ENCODE data around the gene MBNL3.

Gene MBNL3

GRCh38 chrX:132389480-132389879, 99.4 kb downstream of the MBNL3 start:
- Histone ChIP-seq H3K36me3 (ENCODE audit: control insufficient read depth in 1 of 2, insufficient read depth in 2 of 2, low read length in 2 of 2) (peaks cover 0 to 9% of the 10 kb centered on the region in 2 donors), H3K27ac (ENCODE audit: low read depth, low read length) (no peak overlapping the region), H3K9ac (ENCODE audit: low read depth in 1 of 2, low read length in 2 of 2) (no peak overlapping the region), H3K9me3 (ENCODE audit: control insufficient read depth in 1 of 2, low read length in 2 of 2) (no peaks in the 10 kb centered on the region), H3K27me3 (ENCODE audit: control insufficient read depth in 1 of 2, insufficient read depth in 2 of 2, low read length in 2 of 2) (no peaks in the 10 kb centered on the region), H3K4me3 (ENCODE audit: low read depth in 1 of 2, low read length in 2 of 2) (no peak overlapping the region), H3K4me1 (ENCODE audit: control insufficient read depth in 1 of 2, insufficient read depth in 2 of 2, low read length in 2 of 2) (no peaks in the 10 kb centered on the region)

- Histone ChIP-seq H3K36me3 (ENCODE audit: control insufficient read depth in 1 of 2, insufficient read depth in 2 of 2, low read length in 2 of 2) (peaks cover 0 to 9% of the 10 kb centered on the region in 2 donors), H3K4me1 (ENCODE audit: control insufficient read depth in 1 of 2, insufficient read depth in 2 of 2, low read length in 2 of 2) (no peaks in the 10 kb centered on the region), H3K27ac (ENCODE audit: low read depth, low read length) (no peak overlapping the region), H3K9me3 (ENCODE audit: control insufficient read depth in 1 of 2, low read length in 2 of 2) (no peaks in the 10 kb centered on the region), H3K4me3 (ENCODE audit: low read depth in 1 of 2, low read length in 2 of 2) (no peak overlapping the region), H3K27me3 (ENCODE audit: control insufficient read depth in 1 of 2, insufficient read depth in 2 of 2, low read length in 2 of 2) (no peaks in the 10 kb centered on the region), H3K9ac (ENCODE audit: low read depth in 1 of 2, low read length in 2 of 2) (no peak overlapping the region)
Measured at GRCh38 chrX:132388371-132388770, 100.5 kb downstream of the MBNL3 start.

DNA sequence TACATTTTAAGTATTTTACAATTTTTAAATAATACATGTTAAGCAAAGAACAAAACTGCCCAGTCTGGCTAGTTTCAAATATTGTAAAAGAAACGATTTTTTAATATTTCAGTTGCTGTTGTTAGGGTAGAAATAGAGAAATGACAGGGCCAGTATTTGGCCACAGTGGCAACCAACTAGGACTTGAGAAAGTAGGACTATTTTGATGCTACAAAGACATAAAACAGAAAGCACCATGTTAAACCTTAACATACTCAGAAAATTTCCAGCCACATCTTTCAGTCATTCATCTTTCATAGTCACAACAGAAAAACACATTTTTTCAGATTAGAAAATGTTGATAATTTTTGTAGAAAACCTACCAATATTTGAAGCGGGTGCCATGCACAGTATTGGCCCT, 104.5 kb downstream of the MBNL3 start:
- no peaks in the 10 kb centered on the region for H3K9me3 ChIP-seq (ENCODE audit: control insufficient read depth in 1 of 2, low read length in 2 of 2)
- H3K27me3 ChIP-seq (ENCODE audit: control insufficient read depth in 1 of 2, insufficient read depth in 2 of 2, low read length in 2 of 2), result no peaks in the 10 kb centered on the region
- no peak overlapping the region for H3K9ac ChIP-seq (ENCODE audit: low read depth in 1 of 2, low read length in 2 of 2)
- H3K4me1 ChIP-seq (ENCODE audit: control insufficient read depth in 1 of 2, insufficient read depth in 2 of 2, low read length in 2 of 2), result no peaks in the 10 kb centered on the region
- no peak overlapping the region for H3K4me3 ChIP-seq (ENCODE audit: low read depth in 1 of 2, low read length in 2 of 2)
- no peak overlapping the region for H3K27ac ChIP-seq (ENCODE audit: low read depth, low read length)
- peaks cover 0 to 3% of the 10 kb centered on the region in 2 donors for H3K36me3 ChIP-seq (ENCODE audit: control insufficient read depth in 1 of 2, insufficient read depth in 2 of 2, low read length in 2 of 2)

DNA sequence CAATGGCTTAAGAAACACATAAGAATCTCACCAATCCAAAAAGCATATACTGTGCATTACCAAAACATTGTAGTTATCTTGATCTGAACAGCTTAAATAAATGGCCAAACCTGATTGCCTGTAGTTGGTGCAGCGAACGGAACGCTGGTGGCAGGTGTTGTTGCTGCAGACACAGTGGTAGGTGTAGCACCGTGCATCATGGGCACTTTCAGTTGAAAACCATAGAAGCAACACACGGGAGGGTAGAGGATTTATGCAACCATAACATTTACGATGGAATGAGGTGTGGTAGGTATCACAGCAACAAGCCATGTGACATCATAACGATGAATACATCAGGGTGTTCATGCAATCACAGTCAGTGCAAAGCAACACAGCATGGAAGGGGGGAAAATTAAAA, 106.8 kb downstream of the MBNL3 start:
- Histone ChIP-seq H3K27ac (ENCODE audit: low read depth, low read length) (no peak overlapping the region), H3K9ac (ENCODE audit: low read depth in 1 of 2, low read length in 2 of 2) (no peak overlapping the region), H3K4me3 (ENCODE audit: low read depth in 1 of 2, low read length in 2 of 2) (no peak overlapping the region), H3K27me3 (ENCODE audit: control insufficient read depth in 1 of 2, insufficient read depth in 2 of 2, low read length in 2 of 2) (no peaks in the 10 kb centered on the region), H3K36me3 (ENCODE audit: control insufficient read depth in 1 of 2, insufficient read depth in 2 of 2, low read length in 2 of 2) (peaks cover 0 to 3% of the 10 kb centered on the region in 2 donors), H3K4me1 (ENCODE audit: control insufficient read depth in 1 of 2, insufficient read depth in 2 of 2, low read length in 2 of 2) (no peaks in the 10 kb centered on the region), H3K9me3 (ENCODE audit: control insufficient read depth in 1 of 2, low read length in 2 of 2) (no peaks in the 10 kb centered on the region)

GRCh38 chrX:132378281-132378680, 110.6 kb downstream of the MBNL3 start:
- H3K4me3 ChIP-seq (ENCODE audit: low read depth in 1 of 2, low read length in 2 of 2), result no peak overlapping the region
- H3K27me3 ChIP-seq (ENCODE audit: control insufficient read depth in 1 of 2, insufficient read depth in 2 of 2, low read length in 2 of 2), result no peaks in the 10 kb centered on the region
- H3K27ac ChIP-seq (ENCODE audit: low read depth, low read length), result no peak overlapping the region

GRCh38 chrX:132375941-132376340, 112.9 kb downstream of the MBNL3 start:
- H3K9me3 ChIP-seq (ENCODE audit: control insufficient read depth in 1 of 2, low read length in 2 of 2), result no peaks in the 10 kb centered on the region
- no peak overlapping the region for H3K27ac ChIP-seq (ENCODE audit: low read depth, low read length)
- no peak overlapping the region for H3K4me3 ChIP-seq (ENCODE audit: low read depth in 1 of 2, low read length in 2 of 2)
- H3K36me3 ChIP-seq (ENCODE audit: control insufficient read depth in 1 of 2, insufficient read depth in 2 of 2, low read length in 2 of 2), result no peaks in the 10 kb centered on the region
- no peaks in the 10 kb centered on the region for H3K27me3 ChIP-seq (ENCODE audit: control insufficient read depth in 1 of 2, insufficient read depth in 2 of 2, low read length in 2 of 2)
- no peak overlapping the region for H3K9ac ChIP-seq (ENCODE audit: low read depth in 1 of 2, low read length in 2 of 2)
- H3K4me1 ChIP-seq (ENCODE audit: control insufficient read depth in 1 of 2, insufficient read depth in 2 of 2, low read length in 2 of 2), result no peaks in the 10 kb centered on the region

More at GRCh38 chrX:132378281-132378680, 110.6 kb downstream of the MBNL3 start:
- H3K9me3 ChIP-seq (ENCODE audit: control insufficient read depth in 1 of 2, low read length in 2 of 2), result no peaks in the 10 kb centered on the region
- H3K4me1 ChIP-seq (ENCODE audit: control insufficient read depth in 1 of 2, insufficient read depth in 2 of 2, low read length in 2 of 2), result no peaks in the 10 kb centered on the region
- peaks cover 0 to 3% of the 10 kb centered on the region in 2 donors for H3K36me3 ChIP-seq (ENCODE audit: control insufficient read depth in 1 of 2, insufficient read depth in 2 of 2, low read length in 2 of 2)
- no peak overlapping the region for H3K9ac ChIP-seq (ENCODE audit: low read depth in 1 of 2, low read length in 2 of 2)

GRCh38 chrX:132373610-132374009, 115.2 kb downstream of the MBNL3 start:
- H3K4me3 ChIP-seq (ENCODE audit: low read depth in 1 of 2, low read length in 2 of 2), result no peak overlapping the region
- H3K36me3 ChIP-seq (ENCODE audit: control insufficient read depth in 1 of 2, insufficient read depth in 2 of 2, low read length in 2 of 2), result no peaks in the 10 kb centered on the region
- H3K27me3 ChIP-seq (ENCODE audit: control insufficient read depth in 1 of 2, insufficient read depth in 2 of 2, low read length in 2 of 2), result no peaks in the 10 kb centered on the region
- H3K4me1 ChIP-seq (ENCODE audit: control insufficient read depth in 1 of 2, insufficient read depth in 2 of 2, low read length in 2 of 2), result no peaks in the 10 kb centered on the region
- no peak overlapping the region for H3K27ac ChIP-seq (ENCODE audit: low read depth, low read length)
- no peaks in the 10 kb centered on the region for H3K9me3 ChIP-seq (ENCODE audit: control insufficient read depth in 1 of 2, low read length in 2 of 2)
- H3K9ac ChIP-seq (ENCODE audit: low read depth in 1 of 2, low read length in 2 of 2), result no peak overlapping the region

DNA sequence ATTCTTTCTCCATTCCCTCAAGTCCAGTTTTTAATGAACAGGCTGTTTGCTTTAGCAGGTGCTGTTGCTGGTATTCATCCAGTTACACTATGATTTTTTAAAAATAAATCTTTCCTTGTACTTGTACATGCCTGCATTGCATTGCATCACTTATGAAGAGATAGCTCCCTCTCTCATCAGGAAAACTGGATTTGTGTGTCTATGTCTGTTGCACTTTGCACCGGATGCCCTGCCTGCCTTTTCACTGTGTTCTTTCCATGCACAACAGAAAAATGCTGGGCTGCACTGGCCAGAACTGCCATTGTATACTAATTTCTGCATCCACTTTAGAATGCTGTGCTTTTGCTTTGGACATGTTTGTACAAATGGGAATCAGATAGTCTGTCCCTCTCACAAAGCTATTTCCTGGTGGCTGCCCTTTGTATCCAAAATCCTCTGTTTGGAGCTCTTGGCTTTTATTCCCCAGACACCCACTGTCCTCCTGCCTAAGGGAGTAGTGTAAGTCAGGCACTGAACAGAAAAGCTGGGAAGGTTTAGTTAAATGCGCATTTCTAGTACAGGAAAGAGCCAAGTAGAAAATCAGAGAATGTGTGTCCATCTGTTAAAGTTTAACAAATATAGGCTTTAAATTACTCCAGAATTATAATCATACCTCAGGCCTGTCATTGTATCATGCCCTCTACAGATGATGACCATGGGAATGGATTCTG, 119.1 kb downstream of the MBNL3 start:
- Histone ChIP-seq H3K4me3 (ENCODE audit: low read depth in 1 of 2, low read length in 2 of 2) (no peak overlapping the region), H3K4me1 (ENCODE audit: control insufficient read depth in 1 of 2, insufficient read depth in 2 of 2, low read length in 2 of 2) (no peaks in the 10 kb centered on the region), H3K27me3 (ENCODE audit: control insufficient read depth in 1 of 2, insufficient read depth in 2 of 2, low read length in 2 of 2) (no peaks in the 10 kb centered on the region), H3K9ac (ENCODE audit: low read depth in 1 of 2, low read length in 2 of 2) (no peak overlapping the region), H3K36me3 (ENCODE audit: control insufficient read depth in 1 of 2, insufficient read depth in 2 of 2, low read length in 2 of 2) (no peaks in the 10 kb centered on the region), H3K27ac (ENCODE audit: low read depth, low read length) (no peak overlapping the region), H3K9me3 (ENCODE audit: control insufficient read depth in 1 of 2, low read length in 2 of 2) (no peaks in the 10 kb centered on the region)

GRCh38 chrX:132367984-132368383, 120.9 kb downstream of the MBNL3 start:
- no peaks in the 10 kb centered on the region for H3K27me3 ChIP-seq (ENCODE audit: control insufficient read depth in 1 of 2, insufficient read depth in 2 of 2, low read length in 2 of 2)
- no peaks in the 10 kb centered on the region for H3K4me1 ChIP-seq (ENCODE audit: control insufficient read depth in 1 of 2, insufficient read depth in 2 of 2, low read length in 2 of 2)
- H3K36me3 ChIP-seq (ENCODE audit: control insufficient read depth in 1 of 2, insufficient read depth in 2 of 2, low read length in 2 of 2), result no peaks in the 10 kb centered on the region
- no peaks in the 10 kb centered on the region for H3K9me3 ChIP-seq (ENCODE audit: control insufficient read depth in 1 of 2, low read length in 2 of 2)
- no peak overlapping the region for H3K9ac ChIP-seq (ENCODE audit: low read depth in 1 of 2, low read length in 2 of 2)
- H3K4me3 ChIP-seq (ENCODE audit: low read depth in 1 of 2, low read length in 2 of 2), result no peak overlapping the region
- H3K27ac ChIP-seq (ENCODE audit: low read depth, low read length), result no peak overlapping the region

- no peak overlapping the region for H3K9ac ChIP-seq (ENCODE audit: low read depth in 1 of 2, low read length in 2 of 2)
- H3K36me3 ChIP-seq (ENCODE audit: control insufficient read depth in 1 of 2, insufficient read depth in 2 of 2, low read length in 2 of 2), result no peaks in the 10 kb centered on the region
- H3K27me3 ChIP-seq (ENCODE audit: control insufficient read depth in 1 of 2, insufficient read depth in 2 of 2, low read length in 2 of 2), result no peaks in the 10 kb centered on the region
- no peaks in the 10 kb centered on the region for H3K4me1 ChIP-seq (ENCODE audit: control insufficient read depth in 1 of 2, insufficient read depth in 2 of 2, low read length in 2 of 2)
- H3K9me3 ChIP-seq (ENCODE audit: control insufficient read depth in 1 of 2, low read length in 2 of 2), result no peaks in the 10 kb centered on the region
- H3K27ac ChIP-seq (ENCODE audit: low read depth, low read length), result no peak overlapping the region
- H3K4me3 ChIP-seq (ENCODE audit: low read depth in 1 of 2, low read length in 2 of 2), result no peak overlapping the region
Measured at GRCh38 chrX:132367314-132367713, 121.5 kb downstream of the MBNL3 start.
